Transverse colon (tissue), 4 donors: ENCODE data around the gene PCNT. TPM values are rescaled to one million over a fixed set of nuclear protein-coding genes. Genes with fewer than 3 reads are reported as not detected.

Experiments
- DNase-seq: peaks from one replicate; pipeline ENCODE4 v3.0.0-alpha.2; 2019
- H3K27ac ChIP-seq, 4 donors: fragments of 200-600 bp; sonication (generic); 2 replicates each; pipeline ENCODE4 v1.5.1; 2016 to 2018; ENCODE audit warnings: inconsistent platforms in 4 of 4
- H3K27me3 ChIP-seq: fragments of 200-600 bp; sonication (generic); 2 replicates; pipeline ENCODE4 v1.5.1; 2017; ENCODE audit warnings: inconsistent platforms
- H3K36me3 ChIP-seq, 4 donors: fragments of 200-600 bp; sonication (generic); 2 replicates each; pipeline ENCODE4 v1.5.1; 2017 to 2019; ENCODE audit warnings: inconsistent platforms in 4 of 4
- H3K4me1 ChIP-seq, 4 donors: fragments of 200-600 bp; sonication (generic); 2 replicates each; pipeline ENCODE4 v1.5.1; 2017 to 2020; ENCODE audit warnings: inconsistent platforms in 4 of 4
- H3K4me3 ChIP-seq, 4 donors: fragments of 200-600 bp; sonication (generic); 1 replicate in 1 of 4; 2 replicates in 3 of 4; pipeline versions ENCODE4 v1.5.1 to v1.6.1; 2017 to 2019; ENCODE audit warnings: inconsistent platforms in 4 of 4
- H3K9me3 ChIP-seq, 2 donors: fragments of 200-600 bp; sonication (generic); 2 replicates each; pipeline ENCODE4 v1.5.1; 2017 to 2019; ENCODE audit warnings: inconsistent platforms in 2 of 2
- CTCF ChIP-seq, 5 experiments: fragments of 200-600 bp in 3 of 5; fragments of 450-650 bp in 2 of 5; sonication (generic) in 3 of 5; IDR thresholded peaks; 1 replicate in 2 of 5; 2 replicates in 3 of 5; pipeline ENCODE4 v1.5.1; 2016 to 2017; ENCODE audit warnings: antibody characterized with exemption in 5 of 5, inconsistent platforms in 3 of 5, mild to moderate bottlenecking in 2 of 5, moderate library complexity in 1 of 5
- EP300 ChIP-seq: sonication (generic); formaldehyde crosslinking; IDR thresholded peaks from one replicate; pipeline ENCODE4 v1.6.1; 2017; ENCODE audit warnings: antibody characterized with exemption, low read depth
- POLR2A ChIP-seq: fragments of 450-650 bp; IDR thresholded peaks from one replicate; pipeline ENCODE4 v1.6.1; 2016; ENCODE audit warnings: antibody characterized with exemption, mild to moderate bottlenecking, moderate library complexity
- POLR2AphosphoS5 ChIP-seq, 3 donors: sonication (generic); formaldehyde crosslinking; IDR thresholded peaks; one replicate each; pipeline ENCODE4 v1.6.1; 2016; ENCODE audit warnings: antibody characterized with exemption in 3 of 3
- WGBS, 2 donors: methylation state at CpG; one replicate each; pipeline ENCODE4 v1.1.5; 2018; ENCODE audit warnings: low coverage in 1 of 2; 5-methylcytosine and 5-hydroxymethylcytosine counted together
- in situ Hi-C, 4 donors: fragments of 200-750 bp; cut with MboI; loops; one replicate each; pipeline versions ENCODE4 v1.15.0 to v1.15.1; 2017; ENCODE audit warnings: low sequenced_read_pairs in 3 of 4, low pct_ligation_motif_present in 1 of 4, low pct_unique_long_range_greater_than_20kb in 1 of 4
- intact Hi-C: fragments of 100-400 bp; cut with DNase I; formaldehyde crosslinking; loops from one replicate; pipeline ENCODE4 v1.15.1; 2023; ENCODE audit warnings: low total_unique reads
- total RNA-seq, 4 donors: library from RNA; depleted of rRNA; stranded (reverse); fragments of >200 nt; gene quantifications; one replicate each; pipeline ENCODE4 v1.1.0, GENCODE V29; 2016

PCNT gene
- total RNA-seq, 4 donors from 2014 or later = 27.6 to 171 (median 63.4) TPM

GRCh38 chr21:46361176-46361575 lies 37.2 kb downstream of the PCNT start:
- intact Hi-C loops = no loop called here
- Histone ChIP-seq H3K4me3 (no peak overlapping the region), H3K36me3 (peaks cover 0 to 34% (median 13%) of the 10 kb centered on the region in 4 donors), H3K27ac (no peak overlapping the region), H3K4me1 (no peaks in the 10 kb centered on the region), H3K27me3 (no peaks in the 10 kb centered on the region), H3K9me3 (no peaks in the 10 kb centered on the region)
- in situ Hi-C loops = no loop called here
- TF ChIP-seq POLR2AphosphoS5 (IDR thresholded peaks at IDR 0.05) (no peak), EP300 (no peak), CTCF (IDR thresholded peaks at IDR 0.05) (no peak), POLR2A (no peak)
- DNase-seq = no peak
- 92 to 97% methylated on average over 7 to 10 of the region's 10 CpGs for WGBS, 2 donors

GRCh38 chr21:46361935-46362334 lies 38.0 kb downstream of the PCNT start:
- H3K4me1 ChIP-seq = no peaks in the 10 kb centered on the region
- no peak overlapping the region for H3K4me3 ChIP-seq
- no peaks in the 10 kb centered on the region for H3K27me3 ChIP-seq
- 77 to 86% methylated on average over 8 to 10 of the region's 10 CpGs for WGBS, 2 donors
- peaks cover 0 to 40% (median 15%) of the 10 kb centered on the region in 4 donors for H3K36me3 ChIP-seq
- H3K27ac ChIP-seq = no peak overlapping the region
- in situ Hi-C loops (no loop called here), intact Hi-C loops (no loop called here)
- TF ChIP-seq POLR2A (no peak), CTCF (IDR thresholded peaks at IDR 0.05) (no peak), EP300 (no peak), POLR2AphosphoS5 (IDR thresholded peaks at IDR 0.05) (no peak)
- no peaks in the 10 kb centered on the region for H3K9me3 ChIP-seq
- no peak for DNase-seq

- intact Hi-C loops = no loop called here
- 94 to 100% methylated on average over 3 to 14 of the region's 15 CpGs for WGBS, 2 donors
- DNase-seq = no peak
- no peak for TF ChIP-seq POLR2AphosphoS5 (IDR thresholded peaks at IDR 0.05)
- no peaks in the 10 kb centered on the region for H3K9me3 ChIP-seq
- H3K27me3 ChIP-seq = no peaks in the 10 kb centered on the region
- no peak overlapping the region for H3K27ac ChIP-seq
- H3K36me3 ChIP-seq = peaks cover 0 to 41% (median 16%) of the 10 kb centered on the region in 4 donors
- in situ Hi-C loops = no loop called here
- H3K4me3 ChIP-seq = no peak overlapping the region
- H3K4me1 ChIP-seq = no peaks in the 10 kb centered on the region
These were observed 39.0 kb downstream of the PCNT start for GRCh38 chr21:46362946-46363345.

- intact Hi-C loops = loop anchor here (2.0 kb wide), 1 partner anchor 59 kb away; no protein-coding TSS in a partner anchor
- WGBS, 2 donors = 93 to 100% methylated on average over 1 to 14 of the region's 16 CpGs
- no peak for DNase-seq
- H3K9me3 ChIP-seq = no peaks in the 10 kb centered on the region
- in situ Hi-C loops = no loop called here
- no peak overlapping the region for H3K4me3 ChIP-seq
- no peak for TF ChIP-seq CTCF (IDR thresholded peaks at IDR 0.05)
- TF ChIP-seq POLR2AphosphoS5 (IDR thresholded peaks at IDR 0.05) = no peak
- no peak for TF ChIP-seq POLR2A
- no peak overlapping the region for H3K27ac ChIP-seq
- H3K36me3 ChIP-seq = peaks cover 0 to 41% (median 16%) of the 10 kb centered on the region in 4 donors
- peaks cover 0 to 2% (median 0%) of the 10 kb centered on the region in 4 donors for H3K4me1 ChIP-seq
- no peaks in the 10 kb centered on the region for H3K27me3 ChIP-seq
These were observed 39.7 kb downstream of the PCNT start for GRCh38 chr21:46363698-46364097.

- intact Hi-C loops = no loop called here
- TF ChIP-seq POLR2AphosphoS5 (IDR thresholded peaks at IDR 0.05) (no peak), CTCF (IDR thresholded peaks at IDR 0.05) (no peak), POLR2A (no peak), EP300 (no peak)
These were observed 42.1 kb downstream of the PCNT start for GRCh38 chr21:46366091-46366490.

More at GRCh38 chr21:46366091-46366490, 42.1 kb downstream of the PCNT start:
- 93% methylated on average over 2 to 11 of the region's 11 CpGs for WGBS, 2 donors
- Histone ChIP-seq H3K4me3 (no peak overlapping the region), H3K27ac (no peak overlapping the region), H3K27me3 (no peaks in the 10 kb centered on the region), H3K9me3 (no peaks in the 10 kb centered on the region), H3K4me1 (peaks cover 0 to 4% (median 0%) of the 10 kb centered on the region in 4 donors), H3K36me3 (peaks cover 0 to 34% (median 16%) of the 10 kb centered on the region in 4 donors)
- DNase-seq = no peak
- in situ Hi-C loops = no loop called here
